Panc1 (cell line): ENCODE results near the gene PFN3. TPM values are rescaled to one million over a fixed set of nuclear protein-coding genes. Genes with fewer than 3 reads are reported as not detected.

ENCODE experiments used
- ATAC-seq: fragments of 200-7000 bp; cut with Tn5 transposase; 2 replicates; pipeline ENCODE4 v1.9.1; 2020; ENCODE audit warnings: mild to moderate bottlenecking, moderate library complexity
- BruUV-seq: library from RNA; stranded (reverse); fragments of 400-500 nt; replicated peaks from 2 replicates; lab custom pipeline; 2021; lab: Mats Ljungman, UMichigan
- CTCF ChIA-PET: fragments of 300-600 bp; sonication (Branson Sonifier 250); formaldehyde crosslinking; loops from one replicate; lab custom pipeline; 2022; ENCODE audit warnings: antibody characterized with exemption; lab: Charles Lee
- POLR2A ChIA-PET: fragments of 300-600 bp; sonication (Branson Sonifier 250); formaldehyde crosslinking; loops from one replicate; lab custom pipeline; 2022; ENCODE audit warnings: antibody characterized with exemption; lab: Charles Lee
- DNase-seq: peaks from one replicate; pipeline ENCODE4 v3.0.0-alpha.2; 2010; ENCODE audit warnings: low read depth, low spot score
- H3K27ac ChIP-seq: 2 replicates; pipeline ENCODE4 v1.5.1; 2011; ENCODE audit warnings: mild to moderate bottlenecking, low read length, inconsistent platforms
- H3K27me3 ChIP-seq: fragments of 200-500 bp; sonication (Bioruptor generic); 2 replicates; pipeline ENCODE4 v1.6.0; 2014; ENCODE audit warnings: low read length, inconsistent platforms; ENCODE audit not compliant: control insufficient read depth, insufficient read depth
- H3K36me3 ChIP-seq: fragments of 200-500 bp; sonication (Bioruptor generic); 2 replicates; pipeline ENCODE4 v1.5.1; 2014; ENCODE audit warnings: inconsistent platforms, mild to moderate bottlenecking, low read length, moderate library complexity; ENCODE audit not compliant: control insufficient read depth, insufficient read depth
- H3K4me1 ChIP-seq: 2 replicates; pipeline ENCODE4 v1.5.1; 2011; ENCODE audit warnings: inconsistent platforms, mild to moderate bottlenecking, low read length, moderate library complexity; ENCODE audit not compliant: control insufficient read depth, insufficient read depth
- H3K4me3 ChIP-seq, 2 experiments: 2 replicates each; pipeline ENCODE4 v1.5.1; 2011 to 2012; ENCODE audit warnings: low read depth in 2 of 2, low read length in 2 of 2, mild to moderate bottlenecking in 2 of 2, inconsistent platforms in 1 of 2, moderate library complexity in 1 of 2
- H3K9me3 ChIP-seq: fragments of 200-500 bp; sonication (Bioruptor generic); 2 replicates; pipeline ENCODE4 v1.5.1; 2014; ENCODE audit warnings: low read depth, mild to moderate bottlenecking, inconsistent platforms, low read length, moderate library complexity; ENCODE audit not compliant: control insufficient read depth, insufficient read depth
- CTCF ChIP-seq: fragments of 450-650 bp; IDR thresholded peaks from 2 replicates; pipeline ENCODE4 v1.5.1; 2017; ENCODE audit warnings: mild to moderate bottlenecking
- POLR2AphosphoS5 ChIP-seq: IDR thresholded peaks from 2 replicates; pipeline ENCODE4 v1.6.1; 2012; ENCODE audit warnings: mild to moderate bottlenecking, low read depth, low read length, moderate library complexity
- SIN3A ChIP-seq: IDR thresholded peaks from 2 replicates; pipeline ENCODE4 v1.6.1; 2012; ENCODE audit warnings: low read depth, mild to moderate bottlenecking, low read length, moderate library complexity, borderline replicate concordance; ENCODE audit not compliant: insufficient read depth
- TCF7L2 ChIP-seq: IDR thresholded peaks from 2 replicates; pipeline ENCODE4 v1.6.1; 2011; ENCODE audit warnings: mild to moderate bottlenecking, low read depth, low read length, inconsistent platforms
- in situ Hi-C: cut with HindIII; loops from 2 replicates; pipeline ENCODE4 v1.10.0; 2016; ENCODE audit warnings: low sequenced_read_pairs, low pct_unique_long_range_greater_than_20kb
- intact Hi-C: fragments of 100-400 bp; cut with micrococcal nuclease; formaldehyde crosslinking; loops from one replicate; pipeline ENCODE4 v1.10.0; 2022; ENCODE audit not compliant: unreplicated experiment
- total RNA-seq: library from RNA; stranded (reverse); gene quantifications from one replicate; pipeline ENCODE4 v1.2.1, GENCODE V29; 2021; ENCODE audit not compliant: unreplicated experiment
- TF ChIP-seq, protein P1 (sequence below), 2 experiments: IDR thresholded peaks; 2 replicates each; pipeline ENCODE4 v1.6.1; 2011 to 2012; ENCODE audit warnings: low read depth in 2 of 2, control low read depth in 1 of 2, low read length in 1 of 2, mild to moderate bottlenecking in 1 of 2, moderate library complexity in 1 of 2; ENCODE audit not compliant: insufficient read depth in 1 of 2

PFN3 gene
- total RNA-seq, 1 experiment from 2014 or later = not detected

- DNase-seq (no peak), ATAC-seq (no peak)
- ChIA-PET CTCF (no interaction called here), POLR2A (no interaction called here)
- intact Hi-C loops = no loop called here
- H3K36me3 ChIP-seq = no peaks in the 10 kb centered on the region
- no peaks in the 10 kb centered on the region for H3K9me3 ChIP-seq
- H3K27me3 ChIP-seq = no peaks in the 10 kb centered on the region
- no peak overlapping the region for H3K27ac ChIP-seq
- H3K4me3 ChIP-seq = no peak overlapping the region
- TF ChIP-seq TCF7L2 = no peak
- TF ChIP-seq CTCF = no peak
- TF ChIP-seq POLR2AphosphoS5 = no peak
- TF ChIP-seq, protein P1, sequence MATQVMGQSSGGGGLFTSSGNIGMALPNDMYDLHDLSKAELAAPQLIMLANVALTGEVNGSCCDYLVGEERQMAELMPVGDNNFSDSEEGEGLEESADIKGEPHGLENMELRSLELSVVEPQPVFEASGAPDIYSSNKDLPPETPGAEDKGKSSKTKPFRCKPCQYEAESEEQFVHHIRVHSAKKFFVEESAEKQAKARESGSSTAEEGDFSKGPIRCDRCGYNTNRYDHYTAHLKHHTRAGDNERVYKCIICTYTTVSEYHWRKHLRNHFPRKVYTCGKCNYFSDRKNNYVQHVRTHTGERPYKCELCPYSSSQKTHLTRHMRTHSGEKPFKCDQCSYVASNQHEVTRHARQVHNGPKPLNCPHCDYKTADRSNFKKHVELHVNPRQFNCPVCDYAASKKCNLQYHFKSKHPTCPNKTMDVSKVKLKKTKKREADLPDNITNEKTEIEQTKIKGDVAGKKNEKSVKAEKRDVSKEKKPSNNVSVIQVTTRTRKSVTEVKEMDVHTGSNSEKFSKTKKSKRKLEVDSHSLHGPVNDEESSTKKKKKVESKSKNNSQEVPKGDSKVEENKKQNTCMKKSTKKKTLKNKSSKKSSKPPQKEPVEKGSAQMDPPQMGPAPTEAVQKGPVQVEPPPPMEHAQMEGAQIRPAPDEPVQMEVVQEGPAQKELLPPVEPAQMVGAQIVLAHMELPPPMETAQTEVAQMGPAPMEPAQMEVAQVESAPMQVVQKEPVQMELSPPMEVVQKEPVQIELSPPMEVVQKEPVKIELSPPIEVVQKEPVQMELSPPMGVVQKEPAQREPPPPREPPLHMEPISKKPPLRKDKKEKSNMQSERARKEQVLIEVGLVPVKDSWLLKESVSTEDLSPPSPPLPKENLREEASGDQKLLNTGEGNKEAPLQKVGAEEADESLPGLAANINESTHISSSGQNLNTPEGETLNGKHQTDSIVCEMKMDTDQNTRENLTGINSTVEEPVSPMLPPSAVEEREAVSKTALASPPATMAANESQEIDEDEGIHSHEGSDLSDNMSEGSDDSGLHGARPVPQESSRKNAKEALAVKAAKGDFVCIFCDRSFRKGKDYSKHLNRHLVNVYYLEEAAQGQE (IDR thresholded peaks at IDR 0.05; ENCODE audit: insufficient read depth in 1 of 2, low read depth in 2 of 2, low read length in 1 of 2) = no peak
- no peak for TF ChIP-seq SIN3A
- in situ Hi-C loops = no loop called here
- no TSS peak for BruUV-seq
- H3K4me1 ChIP-seq = peaks cover 20% of the 10 kb centered on the region
Observed at GRCh38 chr5:177364159-177364962, 36.1 kb downstream of the PFN3 start.

GRCh38 chr5:177363565-177363964 is 36.9 kb downstream of the PFN3 start:
- peaks cover 20% of the 10 kb centered on the region for H3K4me1 ChIP-seq
- DNase-seq = no peak
- no peaks in the 10 kb centered on the region for H3K9me3 ChIP-seq
- BruUV-seq = no TSS peak
- TF ChIP-seq POLR2AphosphoS5 = no peak
- no peaks in the 10 kb centered on the region for H3K27me3 ChIP-seq
- intact Hi-C loops = no loop called here
- in situ Hi-C loops = no loop called here
- no peak for ATAC-seq
- H3K4me3 ChIP-seq = peak overlapping the region; percentile 45 to 61
- ChIA-PET CTCF (no interaction called here), POLR2A (no interaction called here)
- H3K27ac ChIP-seq = no peak overlapping the region; the same call in 1 of the 2 replicates
- no peaks in the 10 kb centered on the region for H3K36me3 ChIP-seq
